SJCRH30 (cell line): ENCODE results near the gene FBXO34. TPM values are rescaled to one million over a fixed set of nuclear protein-coding genes. Genes with fewer than 3 reads are reported as not detected.
A peak's percentile ranks its signal among the peaks of the same experiment; 100 is the strongest.

Source experiments
- DNase-seq, 2 experiments: peaks; one replicate each; pipeline ENCODE4 v3.0.0-alpha.2; 2015 to 2020
- H3K27ac ChIP-seq: fragments of 250-450 bp; sonication (Bioruptor Pico); 2 replicates; pipeline ENCODE4 v1.5.1; 2020; ENCODE audit warnings: mild to moderate bottlenecking, moderate library complexity
- H3K27me3 ChIP-seq: fragments of 250-450 bp; sonication (Bioruptor Pico); 2 replicates; pipeline ENCODE4 v1.5.1; 2020; ENCODE audit warnings: mild to moderate bottlenecking, moderate library complexity
- H3K36me3 ChIP-seq: fragments of 250-450 bp; sonication (Bioruptor Pico); 2 replicates; pipeline ENCODE4 v1.5.1; 2020; ENCODE audit warnings: mild to moderate bottlenecking, moderate library complexity
- H3K4me1 ChIP-seq: fragments of 250-450 bp; sonication (Bioruptor Pico); 2 replicates; pipeline ENCODE4 v1.5.1; 2020; ENCODE audit warnings: mild to moderate bottlenecking, moderate library complexity
- H3K4me3 ChIP-seq: fragments of 250-450 bp; sonication (Bioruptor Pico); 2 replicates; pipeline ENCODE4 v1.5.1; 2020; ENCODE audit warnings: mild to moderate bottlenecking, moderate library complexity
- H3K9me3 ChIP-seq: fragments of 250-450 bp; sonication (Bioruptor Pico); replicated peaks from 2 replicates; pipeline ENCODE4 v1.5.1; 2020; ENCODE audit warnings: mild to moderate bottlenecking, moderate library complexity
- total RNA-seq: library from RNA; depleted of rRNA; stranded (reverse); fragments of >200 nt; shearing (Covaris generic); gene quantifications from 2 replicates; pipeline ENCODE4 v1.2.3, GENCODE V29; 2014; rRNA removed

The FBXO34 gene
- total RNA-seq, 1 experiment from 2014 or later: 19.6 TPM

- no peaks in the 10 kb centered on the region for H3K27me3 ChIP-seq
- 0 out of 2 replicates have a peak, but pooled peaks cover 3% of the 10 kb centered on the region for H3K9me3 ChIP-seq
- peaks cover 9% of the 10 kb centered on the region; the same call in 1 of the 2 replicates for H3K36me3 ChIP-seq
- H3K4me3 ChIP-seq: no peak overlapping the region
- peak overlapping the region; percentile 53; the same call in 1 of the 2 replicates for H3K27ac ChIP-seq
- peaks cover 9% of the 10 kb centered on the region; the same call in 1 of the 2 replicates for H3K4me1 ChIP-seq
- no peak for DNase-seq
Measured at GRCh38 chr14:55383541-55384140, 112.4 kb downstream of the FBXO34 start.

- Histone ChIP-seq H3K4me3 (no peak overlapping the region), H3K9me3 (0 out of 2 replicates have a peak, but pooled peaks cover 3% of the 10 kb centered on the region), H3K27ac (no peak overlapping the region), H3K27me3 (no peaks in the 10 kb centered on the region), H3K36me3 (peaks cover 9% of the 10 kb centered on the region; the same call in 1 of the 2 replicates), H3K4me1 (peaks cover 9% of the 10 kb centered on the region; the same call in 1 of the 2 replicates)
- DNase-seq: no peak
Measured at GRCh38 chr14:55384536-55384935, 113.3 kb downstream of the FBXO34 start.

DNA sequence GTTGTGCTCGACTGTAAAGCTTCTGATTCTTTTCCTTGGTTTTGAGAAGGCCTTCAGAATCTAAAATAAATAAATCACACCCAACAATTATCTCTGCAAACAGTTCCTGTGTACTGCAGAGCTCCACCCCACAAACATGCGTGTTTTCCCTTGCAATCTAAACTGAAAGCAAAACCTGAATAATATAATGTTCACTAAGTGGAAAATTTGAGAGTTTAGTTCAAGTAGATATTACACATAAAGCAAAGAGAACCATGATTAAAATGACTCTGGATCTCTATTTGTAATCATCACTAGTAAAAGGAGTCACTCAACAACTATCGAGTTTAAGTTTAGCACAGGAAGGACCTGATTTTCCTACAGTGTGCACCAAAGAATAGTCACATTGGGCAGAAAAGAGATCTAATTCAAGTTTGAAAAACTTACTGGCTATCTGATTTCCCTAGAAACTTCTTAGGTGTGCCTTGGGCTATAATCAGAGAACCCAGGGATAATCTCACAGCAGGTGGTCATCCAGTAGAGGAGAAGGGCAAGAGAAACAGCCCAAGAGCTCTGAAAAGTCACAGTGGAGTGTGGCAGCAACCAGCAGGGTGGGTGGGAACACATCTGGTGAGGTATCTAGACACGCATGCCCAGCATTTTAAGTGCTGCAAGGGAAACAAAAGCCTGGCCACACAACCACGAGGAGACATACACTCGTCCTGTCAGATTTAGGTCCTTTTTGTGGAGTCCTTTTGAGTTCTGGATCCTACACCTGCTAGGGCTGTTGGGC lies 115.0 kb downstream of the FBXO34 start:
- Histone ChIP-seq H3K4me3 (no peak overlapping the region), H3K9me3 (0 out of 2 replicates have a peak, but pooled peaks cover 3% of the 10 kb centered on the region), H3K4me1 (peaks cover 9% of the 10 kb centered on the region; the same call in 1 of the 2 replicates), H3K27ac (no peak overlapping the region), H3K27me3 (no peaks in the 10 kb centered on the region), H3K36me3 (peaks cover 5% of the 10 kb centered on the region; the same call in 1 of the 2 replicates)
- peak in 1 of 2 experiments; percentile 20 for DNase-seq

DNA sequence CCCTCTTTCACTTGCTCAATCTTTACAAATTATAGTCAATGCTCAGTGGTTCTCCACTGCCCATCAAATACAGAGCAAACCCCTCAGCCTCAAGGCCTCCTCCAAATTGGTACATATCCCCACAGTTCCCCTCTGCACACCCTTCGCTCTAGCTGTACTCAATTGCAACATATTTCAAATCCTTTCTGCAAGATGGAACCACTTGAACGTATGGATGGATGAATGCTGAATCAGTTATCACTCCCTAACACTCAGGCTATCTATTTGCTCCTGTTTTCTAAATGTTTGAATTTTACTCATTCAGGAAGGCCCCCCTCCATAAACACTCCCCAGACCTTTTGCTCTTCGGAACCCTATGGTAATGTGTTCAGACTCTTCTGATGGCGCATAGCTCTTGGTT lies 115.9 kb downstream of the FBXO34 start:
- Histone ChIP-seq H3K27me3 (no peaks in the 10 kb centered on the region), H3K4me1 (peaks cover 9% of the 10 kb centered on the region; the same call in 1 of the 2 replicates), H3K9me3 (0 out of 2 replicates have a peak, but pooled peaks cover 3% of the 10 kb centered on the region), H3K4me3 (no peak overlapping the region), H3K27ac (no peak overlapping the region), H3K36me3 (peaks cover 5% of the 10 kb centered on the region; the same call in 1 of the 2 replicates)
- no peak for DNase-seq

GRCh38 chr14:55388160-55388559 lies 116.9 kb downstream of the FBXO34 start:
- no peak overlapping the region for H3K27ac ChIP-seq
- H3K4me3 ChIP-seq: no peak overlapping the region
- H3K27me3 ChIP-seq: no peaks in the 10 kb centered on the region
- H3K4me1 ChIP-seq: peaks cover 2% of the 10 kb centered on the region; the same call in 1 of the 2 replicates
- H3K9me3 ChIP-seq: no peaks in the 10 kb centered on the region
- H3K36me3 ChIP-seq: peaks cover 3% of the 10 kb centered on the region; the same call in 1 of the 2 replicates
- no peak for DNase-seq

GRCh38 chr14:55389330-55389729 lies 118.1 kb downstream of the FBXO34 start:
- Histone ChIP-seq H3K36me3 (peaks cover 3% of the 10 kb centered on the region; the same call in 1 of the 2 replicates), H3K27me3 (no peaks in the 10 kb centered on the region), H3K4me1 (no peaks in the 10 kb centered on the region), H3K27ac (no peak overlapping the region), H3K9me3 (no peaks in the 10 kb centered on the region), H3K4me3 (no peak overlapping the region)
- DNase-seq: no peak

DNA sequence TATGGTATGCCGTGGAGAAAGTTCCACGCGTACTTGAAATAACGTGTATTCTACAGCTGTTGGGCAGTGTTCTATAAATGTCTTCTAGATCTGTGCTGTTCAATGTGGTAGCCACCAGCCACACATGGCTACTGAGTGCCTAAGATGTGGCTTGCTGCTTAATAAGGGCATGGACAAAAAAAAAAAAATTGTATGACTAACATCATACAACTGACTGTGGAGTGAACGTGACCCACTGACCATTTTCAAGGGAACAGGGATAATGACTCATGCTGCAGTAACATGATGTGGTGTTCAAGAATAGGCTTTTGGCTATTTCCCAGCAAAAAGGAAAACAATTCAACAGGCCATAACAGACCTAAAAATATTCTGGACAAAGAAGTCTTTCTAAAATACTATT lies 127.5 kb downstream of the FBXO34 start:
- no peak overlapping the region for H3K4me3 ChIP-seq
- H3K27ac ChIP-seq: no peak overlapping the region
- DNase-seq: peak; percentile 17 to 39
- H3K4me1 ChIP-seq: no peaks in the 10 kb centered on the region
- H3K9me3 ChIP-seq: no peaks in the 10 kb centered on the region
- no peaks in the 10 kb centered on the region for H3K36me3 ChIP-seq
- H3K27me3 ChIP-seq: no peaks in the 10 kb centered on the region

DNA sequence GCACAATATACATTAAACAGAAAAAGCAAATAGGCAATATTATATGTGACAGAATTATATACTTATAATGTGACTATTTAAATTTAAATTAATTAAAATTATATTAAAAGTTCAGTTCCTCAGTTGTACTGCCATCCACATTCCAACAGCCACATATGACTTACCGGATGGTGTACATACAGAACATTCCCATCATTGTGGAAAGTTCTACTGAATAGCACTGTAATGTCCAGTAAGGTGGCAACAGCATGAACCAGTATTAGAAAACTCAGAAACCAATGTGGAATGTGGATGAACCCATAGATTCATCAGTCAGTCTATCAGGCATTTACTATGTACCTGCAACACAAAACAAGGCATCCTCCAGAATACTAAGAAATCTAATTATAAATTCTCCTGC lies 128.0 kb downstream of the FBXO34 start:
- no peaks in the 10 kb centered on the region for H3K9me3 ChIP-seq
- no peaks in the 10 kb centered on the region for H3K36me3 ChIP-seq
- no peaks in the 10 kb centered on the region for H3K27me3 ChIP-seq
- H3K4me1 ChIP-seq: peaks cover 1% of the 10 kb centered on the region; the same call in 1 of the 2 replicates
- no peak for DNase-seq
- H3K4me3 ChIP-seq: no peak overlapping the region
- H3K27ac ChIP-seq: no peak overlapping the region

DNA sequence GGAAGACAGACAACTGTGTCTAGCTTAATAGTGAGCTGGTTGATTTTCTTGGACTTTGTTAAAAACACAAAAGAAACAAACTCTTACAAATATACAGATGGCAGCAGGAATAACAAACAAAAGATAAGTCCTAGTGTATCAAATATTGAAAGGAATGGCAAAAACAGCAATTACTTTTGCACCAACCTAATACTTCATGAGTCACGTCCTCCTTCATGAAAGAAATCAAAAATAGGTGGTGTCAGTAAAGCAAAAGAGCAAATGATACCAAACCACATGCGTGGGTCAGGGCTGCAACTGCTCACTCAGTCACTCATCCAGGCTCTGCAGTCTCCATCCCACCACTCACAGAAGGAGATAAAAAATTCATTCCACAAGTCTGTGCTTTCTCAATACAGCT lies 128.6 kb downstream of the FBXO34 start:
- Histone ChIP-seq H3K27ac (no peak overlapping the region), H3K36me3 (no peaks in the 10 kb centered on the region), H3K9me3 (no peaks in the 10 kb centered on the region), H3K4me3 (no peak overlapping the region), H3K4me1 (peaks cover 5% of the 10 kb centered on the region; the same call in 1 of the 2 replicates), H3K27me3 (no peaks in the 10 kb centered on the region)
- DNase-seq: no peak

DNA sequence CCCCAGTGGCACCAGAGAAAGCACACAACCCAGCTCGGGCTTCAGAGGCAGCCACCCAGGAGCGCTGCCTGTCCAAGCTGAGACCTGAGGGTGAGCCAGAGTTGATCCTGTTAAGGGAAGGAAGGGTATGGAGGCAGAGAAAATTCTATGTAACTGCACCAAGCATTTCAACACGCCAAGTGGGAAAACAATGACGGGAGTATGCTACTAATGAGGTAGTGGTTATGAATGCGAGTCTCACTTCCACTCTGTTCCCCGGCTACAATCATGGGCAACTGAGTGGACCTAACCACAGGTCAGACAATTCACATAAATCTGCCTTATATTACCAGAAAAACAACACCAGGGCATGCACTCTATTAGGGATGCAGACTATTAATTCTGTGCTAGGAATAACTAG lies 130.5 kb downstream of the FBXO34 start:
- Histone ChIP-seq H3K36me3 (no peaks in the 10 kb centered on the region), H3K27me3 (no peaks in the 10 kb centered on the region), H3K4me1 (peaks cover 5% of the 10 kb centered on the region; the same call in 1 of the 2 replicates), H3K9me3 (no peaks in the 10 kb centered on the region), H3K27ac (no peak overlapping the region), H3K4me3 (no peak overlapping the region)
- DNase-seq: no peak

Other genes starting within 250 kb of the FBXO34 start
- gene WDHD1, start 244.3 kb upstream of the FBXO34 start, total RNA-seq: 42.4 and 45.3 TPM in 2 replicates
- gene SOCS4, start 244.2 kb upstream of the FBXO34 start, total RNA-seq: 27.7 and 33.0 TPM in 2 replicates
- gene MAPK1IP1L, start 219.8 kb upstream of the FBXO34 start, total RNA-seq: 66.5 and 76.2 TPM in 2 replicates
- gene LGALS3, start 142.2 kb upstream of the FBXO34 start, total RNA-seq: 1.9 and 2.0 TPM in 2 replicates
- 81.7 and 92.0 TPM in 2 replicates for gene DLGAP5, start 79.8 kb upstream of the FBXO34 start, total RNA-seq
- 7.9 and 8.3 TPM in 2 replicates for gene ATG14, start 140.4 kb downstream of the FBXO34 start, total RNA-seq
- gene TBPL2, start 169.2 kb downstream of the FBXO34 start, total RNA-seq: not detected in 2 replicates